SK-N-SH (cell line): ENCODE measurements around the gene RARG. TPM values are rescaled to one million over a fixed set of nuclear protein-coding genes. Genes with fewer than 3 reads are reported as not detected.

Experiments used
- CTCF ChIA-PET: fragments of 300-600, 350-600 bp; formaldehyde crosslinking; extraction: SDS; loops from one replicate; lab custom pipeline; 2021; lab: Yijun Ruan, JAX
- POLR2A ChIA-PET: fragments of 350-600 bp; sonication (Branson Sonifier 250); formaldehyde crosslinking; extraction: SDS; loops from one replicate; lab custom pipeline; 2020; ENCODE audit warnings: antibody characterized with exemption, inconsistent platforms; lab: Yijun Ruan, JAX
- DNase-seq: peaks from one replicate; pipeline ENCODE4 v3.0.0; 2012
- H2AFZ ChIP-seq: fragments of 200-600 bp; sonication (generic); 2 replicates; pipeline ENCODE4 v1.8.1; 2016; ENCODE audit warnings: antibody characterized with exemption, mild to moderate bottlenecking, low read depth
- H3F3A ChIP-seq: fragments of 200-600 bp; sonication (generic); replicated peaks from 2 replicates; pipeline ENCODE3; 2016; ENCODE audit warnings: antibody characterized with exemption, mild to moderate bottlenecking; ENCODE audit not compliant: insufficient read depth
- H3K27ac ChIP-seq, 2 experiments: fragments of 200-500 bp in 1 of 2; fragments of 200-600 bp in 1 of 2; sonication (Bioruptor generic) in 1 of 2; sonication (generic), shearing (Covaris generic) in 1 of 2; 2 replicates each; pipeline versions ENCODE4 v1.5.1 to v1.6.1; 2014 to 2016; ENCODE audit warnings: low read depth in 2 of 2, inconsistent platforms in 1 of 2, low read length in 1 of 2, mild to moderate bottlenecking in 1 of 2, mixed read lengths in 1 of 2
- H3K27me3 ChIP-seq: fragments of 200-600 bp; sonication (generic), shearing (Covaris generic); 2 replicates; pipeline ENCODE4 v1.6.1; 2016; ENCODE audit warnings: mixed run types; ENCODE audit not compliant: insufficient read depth
- H3K36me3 ChIP-seq, 2 experiments: fragments of 200-500 bp in 1 of 2; fragments of 200-600 bp in 1 of 2; sonication (Bioruptor generic) in 1 of 2; sonication (generic) in 1 of 2; replicated peaks in 1 of 2; 2 replicates each; pipeline versions ENCODE3 to v1.5.1; 2014 to 2016; ENCODE audit warnings: low read length in 1 of 2, mild to moderate bottlenecking in 1 of 2; ENCODE audit not compliant: insufficient read depth in 2 of 2, control insufficient read depth in 1 of 2
- H3K4me1 ChIP-seq, 2 experiments: fragments of 200-500 bp in 1 of 2; fragments of 200-600 bp in 1 of 2; sonication (Bioruptor generic) in 1 of 2; sonication (generic), shearing (Covaris generic) in 1 of 2; 2 replicates each; pipeline versions ENCODE4 v1.5.1 to v1.6.1; 2014 to 2016; ENCODE audit warnings: low read depth in 1 of 2, low read length in 1 of 2, mixed run types in 1 of 2; ENCODE audit not compliant: insufficient read depth in 2 of 2, control insufficient read depth in 1 of 2
- H3K4me2 ChIP-seq: fragments of 200-600 bp; sonication (generic), shearing (Covaris generic); 2 replicates; pipeline ENCODE4 v1.6.1; 2017; ENCODE audit warnings: mixed run types
- H3K4me3 ChIP-seq, 2 experiments: fragments of 200-500 bp in 1 of 2; fragments of 200-600 bp in 1 of 2; sonication (Bioruptor generic) in 1 of 2; sonication (generic), shearing (Covaris generic) in 1 of 2; 2 replicates each; pipeline versions ENCODE4 v1.5.1 to v1.8.1; 2014 to 2016; ENCODE audit warnings: low read depth in 2 of 2, inconsistent platforms in 1 of 2, low read length in 1 of 2, mild to moderate bottlenecking in 1 of 2, mixed read lengths in 1 of 2, moderate library complexity in 1 of 2
- H3K79me2 ChIP-seq: fragments of 200-600 bp; sonication (generic); 2 replicates; pipeline ENCODE4 v1.8.1; 2017; ENCODE audit warnings: mild to moderate bottlenecking; ENCODE audit not compliant: insufficient read depth
- H3K9ac ChIP-seq: fragments of 200-600 bp; sonication (generic); 2 replicates; pipeline ENCODE4 v1.6.1; 2017; ENCODE audit warnings: mixed run types
- H3K9me2 ChIP-seq: fragments of 200-600 bp; sonication (generic); 2 replicates; pipeline ENCODE4 v1.6.1; 2017; ENCODE audit warnings: mixed run types
- H3K9me3 ChIP-seq: fragments of 200-600 bp; sonication (generic); 2 replicates; pipeline ENCODE4 v1.6.1; 2017; ENCODE audit warnings: mixed run types, mild to moderate bottlenecking, moderate library complexity
- H4K20me1 ChIP-seq: fragments of 200-600 bp; sonication (generic); 2 replicates; pipeline ENCODE4 v1.6.1; 2017; ENCODE audit warnings: mild to moderate bottlenecking, mixed run types; ENCODE audit not compliant: insufficient read depth
- CHD2 ChIP-seq: fragments of 150-350 bp; IDR thresholded peaks from 2 replicates; pipeline ENCODE4 v1.6.1; 2018; ENCODE audit warnings: low read length; ENCODE audit not compliant: partially characterized antibody
- EP300 ChIP-seq, 2 experiments: IDR thresholded peaks; 2 replicates each; pipeline versions ENCODE4 v1.4.0 to v1.6.1; 2012; ENCODE audit warnings: borderline replicate concordance in 1 of 2, low read depth in 1 of 2, low read length in 1 of 2
- FOXJ3 ChIP-seq: sonication (generic); formaldehyde crosslinking; IDR thresholded peaks from 2 replicates; pipeline ENCODE4 v1.5.1; 2020; ENCODE audit warnings: mild to moderate bottlenecking, missing genetic modification reagents
- GABPA ChIP-seq: IDR thresholded peaks from 2 replicates; pipeline ENCODE4 v1.4.0; 2012; ENCODE audit warnings: low read depth, mild to moderate bottlenecking
- MXI1 ChIP-seq: IDR thresholded peaks from 2 replicates; pipeline ENCODE4 v1.6.1; 2012; ENCODE audit warnings: mild to moderate bottlenecking, low read depth, low read length, improper control_type of control experiment
- NRF1 ChIP-seq: IDR thresholded peaks from 2 replicates; pipeline ENCODE4 v1.6.1; 2012; ENCODE audit warnings: low read depth, mild to moderate bottlenecking, low read length
- POLR2AphosphoS5 ChIP-seq: IDR thresholded peaks from 2 replicates; pipeline ENCODE4 v1.6.1; 2012; ENCODE audit warnings: low read depth, low read length
- RCOR1 ChIP-seq: fragments of 150-350 bp; IDR thresholded peaks from 2 replicates; pipeline ENCODE4 v1.6.1; 2017; ENCODE audit warnings: antibody characterized with exemption, low read length
- RFX5 ChIP-seq: IDR thresholded peaks from 2 replicates; pipeline ENCODE4 v1.6.1; 2012; ENCODE audit warnings: mild to moderate bottlenecking, improper control_type of control experiment, low read length
- RXRA ChIP-seq: IDR thresholded peaks from 2 replicates; pipeline ENCODE4 v1.4.0; 2012; ENCODE audit warnings: low read depth, mild to moderate bottlenecking, borderline replicate concordance
- SIN3A ChIP-seq: IDR thresholded peaks from 2 replicates; pipeline ENCODE4 v1.6.1; 2012; ENCODE audit warnings: low read depth, mild to moderate bottlenecking, low read length, moderate library complexity, borderline replicate concordance
- SMC3 ChIP-seq: IDR thresholded peaks from 2 replicates; pipeline ENCODE4 v1.6.1; 2012; ENCODE audit warnings: low read depth, low read length, improper control_type of control experiment
- TCF12 ChIP-seq: IDR thresholded peaks from 2 replicates; pipeline ENCODE4 v1.4.0; 2012
- WGBS: methylation state at CpG from one replicate; pipeline ENCODE4 v1.1.6; 2017; ENCODE audit warnings: low lambda C conversion rate; 5-methylcytosine and 5-hydroxymethylcytosine counted together
- polyA plus RNA-seq, 3 experiments: library from polyadenylated mRNA; depleted of rRNA; stranded (reverse); fragments of >200 nt; gene quantifications; 2 replicates each; pipeline ENCODE4 v1.2.3, GENCODE V29; 2012
- TF ChIP-seq, protein P1 (sequence below): fragments of 150-350 bp; IDR thresholded peaks from 2 replicates; pipeline ENCODE4 v1.6.1; 2017; ENCODE audit warnings: antibody characterized with exemption, low read length, low read depth, borderline replicate concordance
- TF ChIP-seq, protein P2 (sequence below): IDR thresholded peaks from 2 replicates; pipeline ENCODE4; 2012

RARG gene
- polyA plus RNA-seq, 1 of the 3 experiments (the other 2 are of a cell fraction): 36.6 TPM

DNA sequence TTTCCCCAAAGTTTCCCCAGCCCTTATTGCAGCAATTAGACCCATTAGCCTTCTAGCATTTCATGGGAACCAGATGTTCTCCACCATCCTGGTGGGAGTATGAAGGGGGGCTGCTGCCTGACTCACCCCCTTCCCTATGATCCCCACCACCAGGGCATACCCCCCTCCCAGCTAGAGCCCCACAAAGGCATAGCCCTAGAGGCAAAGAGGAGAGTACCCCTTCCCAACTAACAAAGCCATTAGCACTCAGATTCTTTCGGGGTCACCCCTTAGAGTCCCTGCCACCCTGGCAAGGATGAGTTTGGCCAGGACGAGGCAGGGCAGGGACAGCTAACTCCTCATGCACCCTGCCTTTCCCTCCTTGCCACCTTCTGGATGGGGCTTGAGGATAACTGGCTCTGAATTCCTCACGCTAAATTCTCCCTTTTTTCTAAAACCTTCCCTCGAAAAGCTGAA lies 9.2 kb downstream of the RARG start:
- Histone ChIP-seq H3K4me2 (peak overlapping the region; percentile 80), H3K4me3 (peak overlapping the region in 1 of 2 experiments; percentile 70; a peak in 2 of 4 replicates), H2AFZ (0 out of 2 replicates have a peak overlapping the region, but pooled peaks have one; percentile 4), H3K27me3 (no peaks in the 10 kb centered on the region), H3K27ac (peak overlapping the region; percentile 99), H3K36me3 (peaks cover 0 to 5% of the 10 kb centered on the region in 2 experiments), H3K9me3 (no peaks in the 10 kb centered on the region), H4K20me1 (0 out of 2 replicates have a peak, but pooled peaks cover 2% of the 10 kb centered on the region), H3K4me1 (peaks cover 49 to 59% of the 10 kb centered on the region in 2 experiments), H3K9me2 (no peaks in the 10 kb centered on the region), H3K9ac (peak overlapping the region; percentile 41; the same call in 1 of the 2 replicates), H3K79me2 (peaks cover 21% of the 10 kb centered on the region), H3F3A (peaks cover 34% of the 10 kb centered on the region)
- POLR2A ChIA-PET: interaction anchor here (0.7 to 1.9 kb wide), 2 partner anchors 33 to 45 kb away, joined by 3 to 6 read pairs; partner anchors contain the start of gene ESPL1
- 59% methylated on average over 4 of the region's 4 CpGs for WGBS
- peak; percentile 80 for DNase-seq
- CTCF ChIA-PET: interaction anchor here (0.7 to 6.5 kb wide), 8 partner anchors 9 to 159 kb away, joined by 3 to 39 read pairs (median 4); partner anchors contain the start of genes AAAS and RARG
- no peak for TF ChIP-seq RXRA
- no peak for TF ChIP-seq GABPA
- TF ChIP-seq SMC3: no peak
- TF ChIP-seq, protein P1, sequence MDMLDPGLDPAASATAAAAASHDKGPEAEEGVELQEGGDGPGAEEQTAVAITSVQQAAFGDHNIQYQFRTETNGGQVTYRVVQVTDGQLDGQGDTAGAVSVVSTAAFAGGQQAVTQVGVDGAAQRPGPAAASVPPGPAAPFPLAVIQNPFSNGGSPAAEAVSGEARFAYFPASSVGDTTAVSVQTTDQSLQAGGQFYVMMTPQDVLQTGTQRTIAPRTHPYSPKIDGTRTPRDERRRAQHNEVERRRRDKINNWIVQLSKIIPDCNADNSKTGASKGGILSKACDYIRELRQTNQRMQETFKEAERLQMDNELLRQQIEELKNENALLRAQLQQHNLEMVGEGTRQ: no peak
- no peak for TF ChIP-seq CHD2
- TF ChIP-seq FOXJ3: no peak
- no peak for TF ChIP-seq EP300 (IDR thresholded peaks at IDR 0.05; ENCODE audit: borderline replicate concordance in 1 of 2, low read depth in 1 of 2, low read length in 1 of 2)
- TF ChIP-seq RFX5: no peak

DNA sequence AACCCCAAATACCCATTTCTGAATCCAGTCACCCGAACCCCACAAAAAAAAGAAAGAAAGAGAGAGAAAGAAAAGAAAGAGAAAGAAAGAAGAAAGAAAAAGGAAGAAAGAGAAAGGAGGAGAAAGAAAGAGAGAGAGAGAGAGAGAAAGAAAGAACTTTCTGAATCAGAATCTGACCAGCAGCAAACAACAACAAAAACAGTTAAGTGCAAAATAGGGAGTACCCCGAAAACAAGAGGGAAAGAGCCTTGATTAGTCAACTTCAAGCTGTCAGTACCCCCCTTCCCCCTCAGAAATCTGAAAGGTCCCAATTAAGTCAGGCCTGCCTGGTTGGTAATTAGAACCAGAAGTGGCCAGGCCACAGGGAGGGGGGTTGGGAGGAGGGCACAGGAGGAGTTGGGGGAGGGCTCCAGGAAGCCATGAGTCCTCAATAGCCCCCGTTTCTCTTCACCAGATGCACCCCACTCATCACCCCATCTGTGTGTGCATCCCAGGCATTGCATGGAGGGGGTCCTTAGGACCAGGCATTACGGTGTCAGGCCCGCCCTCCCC lies 9.8 kb downstream of the RARG start:
- CTCF ChIA-PET: interaction anchor here (1.0 to 6.5 kb wide), 5 partner anchors 9 to 99 kb away, joined by 3 to 39 read pairs (median 4); partner anchors contain the start of genes AAAS and RARG
- H2AFZ ChIP-seq: no peak overlapping the region

More for the DNA sequence above, 9.8 kb downstream of the RARG start:
- Histone ChIP-seq H3K27ac (peak overlapping the region; percentile 99), H3K9me3 (no peaks in the 10 kb centered on the region), H3K4me2 (peak overlapping the region; percentile 80), H3K36me3 (peaks cover 0 to 2% of the 10 kb centered on the region in 2 experiments), H3K9ac (peak overlapping the region; percentile 86; the same call in 1 of the 2 replicates), H3K79me2 (peaks cover 27% of the 10 kb centered on the region), H3K4me1 (peaks cover 55 to 60% of the 10 kb centered on the region in 2 experiments), H4K20me1 (peaks cover 5% of the 10 kb centered on the region; the same call in 1 of the 2 replicates), H3K4me3 (peak overlapping the region; percentile 54 to 70), H3K9me2 (no peaks in the 10 kb centered on the region), H3K27me3 (no peaks in the 10 kb centered on the region), H3F3A (peaks cover 34% of the 10 kb centered on the region)
- DNase-seq: peak; percentile 79
- POLR2A ChIA-PET: interaction anchor here (0.7 to 1.9 kb wide), 2 partner anchors 32 to 45 kb away, joined by 3 to 6 read pairs; partner anchors contain the start of gene ESPL1
- WGBS: 20% methylated on average over 5 of the region's 5 CpGs
- TF ChIP-seq SIN3A (no peak), MXI1 (peak; percentile 41; the same call in 1 of the 2 replicates), RCOR1 (peak; percentile 53; the same call in 1 of the 2 replicates), TCF12 (peak; percentile 94), NRF1 (no peak), POLR2AphosphoS5 (peak; percentile 78; the same call in 1 of the 2 replicates), EP300 (IDR thresholded peaks at IDR 0.05; ENCODE audit: borderline replicate concordance in 1 of 2, low read depth in 1 of 2, low read length in 1 of 2) (peak; percentile 56 to 78; a peak in 3 of 4 replicates), CHD2 (peak; percentile 88)
- TF ChIP-seq, protein P2, sequence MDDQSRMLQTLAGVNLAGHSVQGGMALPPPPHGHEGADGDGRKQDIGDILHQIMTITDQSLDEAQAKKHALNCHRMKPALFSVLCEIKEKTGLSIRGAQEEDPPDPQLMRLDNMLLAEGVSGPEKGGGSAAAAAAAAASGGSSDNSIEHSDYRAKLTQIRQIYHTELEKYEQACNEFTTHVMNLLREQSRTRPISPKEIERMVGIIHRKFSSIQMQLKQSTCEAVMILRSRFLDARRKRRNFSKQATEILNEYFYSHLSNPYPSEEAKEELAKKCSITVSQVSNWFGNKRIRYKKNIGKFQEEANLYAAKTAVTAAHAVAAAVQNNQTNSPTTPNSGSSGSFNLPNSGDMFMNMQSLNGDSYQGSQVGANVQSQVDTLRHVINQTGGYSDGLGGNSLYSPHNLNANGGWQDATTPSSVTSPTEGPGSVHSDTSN: peak; percentile 31; the same call in 1 of the 2 replicates
- TF ChIP-seq, all 33 proteins: peak for 7
